Measurements from ENCODE around the gene TTYH2.
"Not testable (repeated sequence)": the region's sequence is repeated elsewhere in the genome, so short reads cannot be mapped to it uniquely, and the experiment has no call there.

DNA sequence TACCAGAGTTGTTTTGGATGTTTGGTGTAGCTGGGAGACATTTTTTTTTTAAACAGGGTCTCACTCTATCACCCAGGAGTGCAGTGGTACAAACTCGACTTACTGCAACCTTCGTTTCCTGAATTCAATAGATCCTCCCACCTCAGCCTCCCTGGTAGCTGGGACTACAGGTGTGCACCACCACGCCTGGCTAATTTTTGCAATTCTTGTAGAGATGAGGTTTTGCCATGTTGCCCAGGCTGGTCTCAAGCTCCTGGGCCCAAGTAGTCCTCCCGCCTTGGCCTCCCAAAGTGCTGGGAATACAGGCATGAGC lies 68.9 kb downstream of the TTYH2 start:
- not testable (repeated sequence) for TF ChIP-seq POLR2AphosphoS5 (IDR thresholded peaks at IDR 0.05; ENCODE audit: insufficient read depth in 1 of 2, low read depth in 1 of 2); CTCF (IDR thresholded peaks at IDR 0.05); POLR2A (IDR thresholded peaks at IDR 0.05)

Data from vagina (tissue), 2 donors.